AG04449 (cell line): ENCODE measurements around the gene ITPR2.

ENCODE experiments used
- CTCF ChIA-PET: fragments of 350-600 bp; formaldehyde crosslinking; extraction: SDS; loops from one replicate; lab custom pipeline; 2021; ENCODE audit warnings: antibody characterized with exemption; lab: Yijun Ruan, JAX
- POLR2A ChIA-PET: fragments of 400-600, 350-600 bp; formaldehyde crosslinking; extraction: SDS; loops from one replicate; lab custom pipeline; 2020; ENCODE audit warnings: antibody characterized with exemption, inconsistent platforms; lab: Yijun Ruan, JAX
- DNase-seq: peaks from one replicate; pipeline ENCODE4 v3.0.0-alpha.2; 2010; ENCODE audit warnings: low read depth, low spot score
- H3K4me3 ChIP-seq: 2 replicates; pipeline ENCODE4 v1.5.1; 2011; ENCODE audit warnings: low read depth, mild to moderate bottlenecking, control low read depth, low read length
- CTCF ChIP-seq: IDR thresholded peaks from one replicate; pipeline ENCODE4 v1.5.1; 2011; ENCODE audit warnings: mild to moderate bottlenecking, moderate library complexity, low read length, control low read depth, inconsistent platforms; ENCODE audit not compliant: insufficient read depth; ENCODE audit errors: missing control alignments

The ITPR2 gene

GRCh38 chr12:26713885-26714383 is 119.1 kb downstream of the ITPR2 start:
- H3K4me3 ChIP-seq, result no peak overlapping the region
- TF ChIP-seq CTCF, result no peak
- no peak for DNase-seq
- ChIA-PET CTCF (interaction anchor here (1.5 kb wide), 1 partner anchor 12 kb away, joined by 5 read pairs; no protein-coding TSS in a partner anchor), POLR2A (no interaction called here)

GRCh38 chr12:26712892-26713291 is 120.1 kb downstream of the ITPR2 start:
- CTCF ChIA-PET, result interaction anchor here (1.5 kb wide), 1 partner anchor 11 kb away, joined by 5 read pairs; no protein-coding TSS in a partner anchor

GRCh38 chr12:26711569-26711968 is 121.4 kb downstream of the ITPR2 start:
- DNase-seq, result no peak
- POLR2A ChIA-PET, result interaction anchor here (0.6 kb wide), 1 partner anchor 78 kb away, joined by 3 read pairs; no protein-coding TSS in a partner anchor
- CTCF ChIA-PET, result interaction anchor here (0.9 to 1.6 kb wide), 3 partner anchors 10 to 174 kb away, joined by 3 to 11 read pairs (median 3); no protein-coding TSS in a partner anchor
- no peak for TF ChIP-seq CTCF
- H3K4me3 ChIP-seq, result no peak overlapping the region

More at GRCh38 chr12:26712892-26713291, 120.1 kb downstream of the ITPR2 start:
- no peak for TF ChIP-seq CTCF
- POLR2A ChIA-PET, result no interaction called here
- DNase-seq, result no peak
- no peak overlapping the region for H3K4me3 ChIP-seq

GRCh38 chr12:26711072-26711471 is 121.9 kb downstream of the ITPR2 start:
- POLR2A ChIA-PET, result interaction anchor here (0.6 kb wide), 1 partner anchor 79 kb away, joined by 3 read pairs; no protein-coding TSS in a partner anchor
- DNase-seq, result no peak

GRCh38 chr12:26705851-26706250 is 127.1 kb downstream of the ITPR2 start:
- ChIA-PET POLR2A (no interaction called here), CTCF (interaction anchor here (1.1 to 1.7 kb wide), 3 partner anchors 10 to 140 kb away, joined by 3 to 7 read pairs (median 4); no protein-coding TSS in a partner anchor)
- no peak for TF ChIP-seq CTCF
- H3K4me3 ChIP-seq, result no peak overlapping the region
- DNase-seq, result no peak

More at GRCh38 chr12:26711072-26711471, 121.9 kb downstream of the ITPR2 start:
- no peak for TF ChIP-seq CTCF
- CTCF ChIA-PET, result interaction anchor here (0.9 to 1.6 kb wide), 3 partner anchors 8 to 174 kb away, joined by 3 to 11 read pairs (median 10); no protein-coding TSS in a partner anchor
- H3K4me3 ChIP-seq, result no peak overlapping the region

GRCh38 chr12:26704684-26705460 is 128.1 kb downstream of the ITPR2 start:
- H3K4me3 ChIP-seq, result no peak overlapping the region
- no peak for TF ChIP-seq CTCF
- POLR2A ChIA-PET, result no interaction called here
- DNase-seq, result no peak
- CTCF ChIA-PET, result no interaction called here
